ENCODE measurements around the gene TBC1D12. TPM values are rescaled to one million over a fixed set of nuclear protein-coding genes. Genes with fewer than 3 reads are reported as not detected.
"Not testable (repeated sequence)": the region's sequence is repeated elsewhere in the genome, so short reads cannot be mapped to it uniquely, and the experiment has no call there.

TBC1D12 gene
- 16.2 and 17.2 TPM in 2 replicates for total RNA-seq
- polyA plus RNA-seq (2012): 6.1 TPM

GRCh38 chr10:94402204-94402842 lies at the start of gene TBC1D12:
TSS of gene TBC1D12 (plus strand) at chr10:94402541. CDS start at chr10:94402614, 73 bp downstream.
- peak; percentile 98 for DNase-seq (ENCODE audit: low read depth)

DNA sequence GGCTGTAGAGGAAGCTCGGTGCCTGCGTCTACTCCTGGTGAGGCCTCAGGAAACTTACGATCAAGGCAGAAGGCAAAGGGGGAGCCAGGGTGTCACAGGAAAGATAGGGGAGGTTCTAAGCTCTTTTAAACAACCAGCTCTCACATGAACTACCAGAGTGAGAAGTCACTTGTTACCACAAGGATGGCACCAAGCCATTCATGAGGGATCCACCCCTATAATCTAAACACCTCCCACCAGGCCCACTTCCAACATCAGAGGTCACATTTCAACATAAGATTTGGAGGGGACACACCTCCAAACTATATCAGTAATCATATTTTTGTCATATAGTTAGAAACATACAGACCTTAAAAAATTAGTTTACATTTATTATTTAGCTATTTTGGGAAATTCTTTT lies 49.0 kb upstream of the TBC1D12 start:
- DNase-seq (ENCODE audit: low read depth): peak; percentile 41

- no peak for DNase-seq (ENCODE audit: low read depth)
Observed at GRCh38 chr10:94355841-94356240, 46.5 kb upstream of the TBC1D12 start.

- DNase-seq (ENCODE audit: low read depth): no peak
Observed at GRCh38 chr10:94357193-94357592, 45.1 kb upstream of the TBC1D12 start.

DNA sequence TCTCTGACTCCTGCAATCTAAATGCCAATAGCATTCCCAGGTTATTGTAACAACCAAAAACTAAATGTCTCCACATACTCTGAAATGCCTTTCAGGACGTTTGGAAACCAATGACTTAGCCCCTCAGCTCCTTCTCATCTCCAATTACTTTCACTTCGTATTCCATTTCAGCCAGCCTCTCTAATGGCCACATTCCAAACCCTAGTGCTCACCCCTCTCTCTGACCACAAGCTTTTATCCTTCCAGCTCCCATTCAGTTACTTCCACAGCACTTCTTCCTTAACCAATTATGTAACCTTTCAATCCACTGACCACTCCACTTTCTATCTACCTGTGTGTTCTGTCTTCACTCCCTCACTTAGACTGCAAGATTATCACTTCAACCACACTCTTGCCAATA lies 43.9 kb upstream of the TBC1D12 start:
- DNase-seq (ENCODE audit: low read depth): peak; percentile 91

GRCh38 chr10:94361171-94361794 lies 41.1 kb upstream of the TBC1D12 start:
- DNase-seq (ENCODE audit: low read depth): peak; percentile 23

- peak; percentile 96 for DNase-seq (ENCODE audit: low read depth)
Observed at GRCh38 chr10:94362360-94363250, 39.7 kb upstream of the TBC1D12 start, which contains the start of gene NOC3L. TSS of gene NOC3L (minus strand) at chr10:94362939. CDS start at chr10:94362838, 101 bp downstream.

- DNase-seq (ENCODE audit: low read depth): no peak
Observed at GRCh38 chr10:94363251-94363565, 39.1 kb upstream of the TBC1D12 start.

- DNase-seq (ENCODE audit: low read depth): no peak
Observed at GRCh38 chr10:94364482-94364881, 37.9 kb upstream of the TBC1D12 start.

GRCh38 chr10:94366382-94366781 lies 36.0 kb upstream of the TBC1D12 start:
- DNase-seq (ENCODE audit: low read depth): no peak

DNA sequence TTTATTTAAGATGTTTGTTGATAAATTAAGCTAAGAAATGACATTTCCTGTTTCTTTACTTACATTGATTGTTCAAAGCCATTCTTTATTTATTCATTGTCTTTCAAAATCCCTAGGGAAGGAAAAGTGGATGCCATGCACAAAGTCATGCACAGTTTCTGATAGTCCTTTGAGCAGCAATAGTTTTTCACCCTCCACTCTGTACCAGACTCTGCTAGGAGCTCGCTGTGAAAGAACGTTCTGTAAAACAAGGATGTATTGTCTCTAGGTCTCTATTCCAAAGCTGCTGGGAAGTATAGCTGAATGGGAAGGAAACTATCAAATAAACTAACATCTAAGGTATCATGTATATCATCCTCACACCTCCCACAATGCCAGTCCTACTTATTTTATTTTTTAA lies 31.8 kb upstream of the TBC1D12 start:
- DNase-seq (ENCODE audit: low read depth): no peak

- DNase-seq (ENCODE audit: low read depth): no peak
Observed at GRCh38 chr10:94375374-94375773, 27.0 kb upstream of the TBC1D12 start.

DNA sequence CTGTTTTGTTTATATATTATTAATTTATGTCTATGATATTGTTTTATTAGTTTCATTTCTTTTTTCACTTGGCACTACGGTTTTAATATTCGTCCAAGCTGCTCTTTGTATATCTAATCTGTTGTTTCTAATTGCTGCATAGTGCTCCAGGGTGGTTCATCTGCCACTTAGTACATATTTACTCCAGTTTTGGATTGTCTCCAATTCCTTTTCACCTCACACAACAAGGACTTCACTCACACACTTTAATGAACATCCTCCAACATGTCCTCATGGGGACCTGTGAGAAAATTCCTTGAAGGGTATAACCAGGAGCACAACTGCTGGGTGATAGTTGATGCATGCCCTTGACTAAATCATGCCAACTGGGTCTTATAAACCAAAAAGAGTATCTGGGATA lies 25.5 kb upstream of the TBC1D12 start:
- DNase-seq (ENCODE audit: low read depth): no peak

GRCh38 chr10:94383530-94383929 lies 18.8 kb upstream of the TBC1D12 start:
- DNase-seq (ENCODE audit: low read depth): no peak

- not testable (repeated sequence) for DNase-seq (ENCODE audit: low read depth)
Observed at GRCh38 chr10:94385733-94386132, 16.6 kb upstream of the TBC1D12 start.

- DNase-seq (ENCODE audit: low read depth): not testable (repeated sequence)
Observed at GRCh38 chr10:94392117-94392516, 10.2 kb upstream of the TBC1D12 start.

DNA sequence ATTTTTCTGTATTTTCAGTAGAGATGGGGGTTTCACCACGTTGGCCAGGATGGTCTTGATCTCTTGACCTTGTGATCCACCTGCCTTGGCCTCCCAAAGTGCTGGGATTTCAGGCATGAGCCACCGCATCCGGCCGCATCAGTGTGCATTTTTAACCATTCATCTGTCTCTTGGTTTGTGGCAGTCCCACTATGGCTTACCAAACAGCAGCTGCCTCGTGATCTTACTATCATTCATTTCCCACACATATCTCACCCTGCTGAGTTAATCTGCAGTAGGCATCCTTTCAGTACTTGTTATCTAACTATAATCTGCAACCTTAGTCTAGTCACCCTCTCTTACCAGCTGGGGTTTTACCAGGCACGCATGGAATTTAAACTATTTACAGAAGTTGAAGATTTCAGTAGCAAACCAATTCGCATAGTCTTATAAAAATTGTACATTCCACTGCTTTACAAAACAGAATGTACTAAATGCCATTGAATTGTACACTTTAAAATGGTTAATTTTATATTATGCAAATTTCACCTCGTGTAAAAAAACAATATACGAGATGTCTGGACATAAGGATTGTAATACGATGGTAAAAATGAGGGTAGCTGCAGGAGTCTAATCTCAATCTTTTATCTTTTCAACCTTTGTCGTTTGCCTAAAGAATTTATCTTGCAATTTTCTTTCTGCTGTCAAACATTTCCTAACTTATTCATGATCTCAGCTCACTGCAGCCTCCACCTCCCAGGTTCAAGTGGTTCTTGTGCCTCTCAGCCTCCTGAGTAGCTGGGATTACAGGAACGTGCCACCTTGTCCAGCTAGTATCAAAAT lies 4.6 kb upstream of the TBC1D12 start:
- peak; percentile 93 for DNase-seq (ENCODE audit: low read depth)

DNA sequence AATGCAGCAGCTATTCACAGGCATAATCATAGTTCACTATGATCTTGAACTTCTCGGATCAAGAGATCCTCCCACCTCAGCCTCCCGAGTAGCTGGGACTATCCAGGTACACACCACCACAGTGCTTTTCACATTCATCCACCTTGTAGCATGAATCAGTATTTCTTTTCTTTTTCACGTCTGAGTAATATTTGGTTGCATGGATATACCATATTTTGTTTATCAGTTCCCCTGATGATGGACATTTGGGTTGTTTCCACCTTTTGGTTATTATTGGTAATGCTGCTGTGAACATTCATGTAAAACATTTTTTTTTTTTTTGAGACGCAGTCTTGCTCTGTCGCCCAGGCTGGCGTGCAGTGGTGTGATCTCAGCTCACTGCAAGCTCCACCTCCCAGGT lies 3.6 kb upstream of the TBC1D12 start:
- no peak for DNase-seq (ENCODE audit: low read depth)

GRCh38 chr10:94402843-94403379 lies 570 bp downstream of the TBC1D12 start:
- DNase-seq (ENCODE audit: low read depth): no peak

GRCh38 chr10:94403380-94404213 lies 1.3 kb downstream of the TBC1D12 start:
- DNase-seq (ENCODE audit: low read depth): peak; percentile 42
